K562 (cell line): ENCODE data around the gene COQ8B. TPM values are rescaled to one million over a fixed set of nuclear protein-coding genes. Genes with fewer than 3 reads are reported as not detected.

Source experiments
- ARID3A ChIP-seq: IDR thresholded peaks from 2 replicates; pipeline ENCODE4 v1.6.1; 2012; ENCODE audit warnings: low read depth, low read length, improper control_type of control experiment, borderline replicate concordance
- BDP1 ChIP-seq: IDR thresholded peaks from 3 replicates; pipeline ENCODE4 v1.6.1; 2011; ENCODE audit not compliant: insufficient read length, insufficient read depth
- CREBBP ChIP-seq: IDR thresholded peaks from one replicate; pipeline ENCODE4 v1.6.1; 2012; ENCODE audit warnings: low read depth, mild to moderate bottlenecking, control low read depth, inconsistent platforms, low read length
- DIDO1 ChIP-seq: fragments of 450-650 bp; IDR thresholded peaks from 2 replicates; pipeline ENCODE4 v1.6.1; 2016; ENCODE audit warnings: low read depth, missing biosample characterization, missing genetic modification characterization
- EHMT2 ChIP-seq: fragments of 450-650 bp; IDR thresholded peaks from 2 replicates; pipeline ENCODE4 v1.6.1; 2018; ENCODE audit warnings: antibody characterized with exemption
- FOXJ3 ChIP-seq: sonication (generic); formaldehyde crosslinking; IDR thresholded peaks from 2 replicates; pipeline ENCODE4 v1.4.0; 2020; ENCODE audit warnings: mild to moderate bottlenecking, missing genetic modification reagents
- IRF2 ChIP-seq: sonication (generic); formaldehyde crosslinking; IDR thresholded peaks from 2 replicates; pipeline ENCODE4 v1.8.1; 2022; ENCODE audit warnings: mild to moderate bottlenecking, missing genetic modification reagents
- MAZ ChIP-seq, 2 experiments: fragments of 450-650 bp in 1 of 2; sonication (generic) in 1 of 2; formaldehyde crosslinking; IDR thresholded peaks in 1 of 2; conservative IDR thresholded peaks in 1 of 2; 2 replicates each; pipeline versions ENCODE4 v1.4.0 to v1.5.0; 2020; ENCODE audit warnings: mild to moderate bottlenecking in 1 of 2, missing genetic modification reagents in 1 of 2
- MYBL2 ChIP-seq, 2 experiments: fragments of 450-650 bp in 1 of 2; sonication (generic) in 1 of 2; formaldehyde crosslinking in 1 of 2; IDR thresholded peaks; 2 replicates each; pipeline versions ENCODE4 v1.6.1 to v1.8.1; 2017 to 2022; ENCODE audit warnings: borderline replicate concordance in 1 of 2, inconsistent platforms in 1 of 2, low read depth in 1 of 2, mild to moderate bottlenecking in 1 of 2, missing genetic modification reagents in 1 of 2, moderate library complexity in 1 of 2
- NCOA6 ChIP-seq: fragments of 450-650 bp; IDR thresholded peaks from 2 replicates; pipeline ENCODE4 v1.6.1; 2017; ENCODE audit warnings: mild to moderate bottlenecking
- RBM25 ChIP-seq: fragments of 200-400 bp; formaldehyde crosslinking; IDR thresholded peaks from 2 replicates; pipeline ENCODE4 v1.6.1; 2018; ENCODE audit warnings: low read length, low read depth, moderate library complexity; ENCODE audit not compliant: severe bottlenecking
- SMAD4 ChIP-seq: fragments of 250-450 bp; sonication (Bioruptor Pico); conservative IDR thresholded peaks from 2 replicates; pipeline ENCODE4 v1.8.0; 2021; ENCODE audit warnings: inconsistent platforms, mild to moderate bottlenecking, moderate library complexity
- SRSF7 ChIP-seq: fragments of 200-400 bp; formaldehyde crosslinking; optimal IDR thresholded peaks from 2 replicates; pipeline ENCODE3; 2017; ENCODE audit warnings: mild to moderate bottlenecking, low read depth, low read length
- STAT5A ChIP-seq: IDR thresholded peaks from 2 replicates; pipeline ENCODE4 v1.6.1; 2012; ENCODE audit warnings: low read length, inconsistent platforms, borderline replicate concordance
- TAF7 ChIP-seq: fragments of 450-650 bp; IDR thresholded peaks from 2 replicates; pipeline ENCODE4 v1.6.1; 2016; ENCODE audit warnings: missing genetic modification characterization, missing compliant biosample characterization
- TFE3 ChIP-seq: fragments of 450-650 bp; formaldehyde crosslinking; IDR thresholded peaks from 2 replicates; pipeline ENCODE4 v1.4.0; 2020; ENCODE audit warnings: mild to moderate bottlenecking, mixed read lengths
- ZEB2 ChIP-seq: fragments of 450-650 bp; IDR thresholded peaks from 2 replicates; pipeline ENCODE4 v1.6.1; 2016
- ZFX ChIP-seq: sonication (generic); formaldehyde crosslinking; IDR thresholded peaks from 2 replicates; pipeline ENCODE4 v1.8.0; 2022; ENCODE audit warnings: mild to moderate bottlenecking, missing genetic modification reagents, moderate library complexity
- ZNF133 ChIP-seq: fragments of 250-450 bp; sonication (Bioruptor Pico); IDR thresholded peaks from 2 replicates; pipeline ENCODE4 v1.4.0; 2020; ENCODE audit warnings: mild to moderate bottlenecking
- ZNF232 ChIP-seq: sonication (generic); formaldehyde crosslinking; IDR thresholded peaks from 2 replicates; pipeline ENCODE4 v1.8.0; 2022; ENCODE audit warnings: mild to moderate bottlenecking, missing genetic modification reagents
- ZNF253 ChIP-seq: fragments of 250-450 bp; sonication (Bioruptor Pico); conservative IDR thresholded peaks from 2 replicates; pipeline ENCODE4 v1.6.1; 2021; ENCODE audit warnings: mild to moderate bottlenecking
- ZNF354B ChIP-seq: fragments of 250-450 bp; sonication (Bioruptor Pico); IDR thresholded peaks from 2 replicates; pipeline ENCODE4 v1.4.0; 2020
- ZNF444 ChIP-seq: fragments of 250-450 bp; sonication (Bioruptor Pico); IDR thresholded peaks from 2 replicates; pipeline ENCODE4 v1.4.0; 2020; ENCODE audit warnings: mild to moderate bottlenecking, moderate library complexity
- ZNF561 ChIP-seq: fragments of 450-650 bp; formaldehyde crosslinking; conservative IDR thresholded peaks from 2 replicates; pipeline ENCODE4 v1.4.0; 2020; ENCODE audit warnings: mild to moderate bottlenecking, moderate library complexity
- ZNF644 ChIP-seq: fragments of 200-800 bp; sonication (Bioruptor generic); IDR thresholded peaks from 2 replicates; pipeline ENCODE4 v1.6.1; 2016; ENCODE audit warnings: low read depth, missing genetic modification characterization, missing compliant biosample characterization
- ZNF717 ChIP-seq: fragments of 250-450 bp; sonication (Bioruptor Pico); IDR thresholded peaks from 2 replicates; pipeline ENCODE4 v1.5.0; 2021
- ZNF79 ChIP-seq: fragments of 250-450 bp; sonication (Bioruptor Pico); IDR thresholded peaks from 2 replicates; pipeline ENCODE4 v1.4.0; 2020; ENCODE audit warnings: low read depth, mild to moderate bottlenecking, moderate library complexity
- ZSCAN32 ChIP-seq: fragments of 450-650 bp; formaldehyde crosslinking; IDR thresholded peaks from 2 replicates; pipeline ENCODE4 v1.4.0; 2020; ENCODE audit warnings: mild to moderate bottlenecking, moderate library complexity
- polyA plus RNA-seq, 8 experiments: library from polyadenylated mRNA; depleted of rRNA in 4 of 8; stranded (reverse) in 5 of 8; unstranded in 3 of 8; fragments of >200 nt; fragmentation: Nextera tagmentation in 2 of 8; fragmentation: Illumina TruSeq in 1 of 8; extraction: Ambion mirVana in 2 of 8; extraction: Trizol in 1 of 8; gene quantifications; 2 replicates each; pipeline versions ENCODE4 v1.2.1 to v1.2.3, GENCODE V29; 2011 to 2014; ENCODE audit warnings: inconsistent platforms in 1 of 8, missing spikeins in 1 of 8
- total RNA-seq, 7 experiments: library from RNA; depleted of rRNA in 6 of 7; stranded (reverse); fragments of >200 nt in 6 of 7; fragmentation: Illumina TruSeq in 2 of 7; extraction: Trizol in 2 of 7; gene quantifications; 2 replicates each; pipeline versions ENCODE4 v1.2.1 to v1.2.3, GENCODE V29; 2011 to 2021; ENCODE audit warnings: low replicate concordance in 1 of 7

The COQ8B gene
- total and polyA plus RNA-seq, 9 of the 15 experiments (the other 6 are each of a cell fraction or from before 2014, with no cell fraction given), result 0.41 to 32.3 (median 12.9) TPM

- TF ChIP-seq ZFX, result peak; percentile 72
- no peak for TF ChIP-seq ZNF444 (CRISPR knock-in tag)
- no peak for TF ChIP-seq ZSCAN32 (CRISPR knock-in tag)
- no peak for TF ChIP-seq STAT5A
- TF ChIP-seq ZNF133 (CRISPR knock-in tag), result no peak
- TF ChIP-seq TAF7, result no peak
- TF ChIP-seq SRSF7, result no peak
- no peak for TF ChIP-seq CREBBP
- peak; percentile 81 for TF ChIP-seq ZEB2
- TF ChIP-seq ZNF561 (CRISPR knock-in tag), result no peak
- TF ChIP-seq RBM25, result no peak
- TF ChIP-seq EHMT2, result no peak
- no peak for TF ChIP-seq FOXJ3 (CRISPR knock-in tag)
- no peak for TF ChIP-seq MYBL2 (IDR thresholded peaks at IDR 0.05; ENCODE audit: low read depth)
- no peak for TF ChIP-seq MYBL2 (CRISPR knock-in tag; IDR thresholded peaks at IDR 0.05; ENCODE audit: borderline replicate concordance)
- TF ChIP-seq ZNF253 (CRISPR knock-in tag), result no peak
- peak; percentile 84 for TF ChIP-seq SMAD4 (CRISPR knock-in tag)
- TF ChIP-seq IRF2, result no peak
- no peak for TF ChIP-seq ARID3A
- peak; percentile 96 to 99 for TF ChIP-seq MAZ (CRISPR knock-in tag; conservative IDR thresholded peaks at IDR 0.05 in 1 of 2, IDR thresholded peaks at IDR 0.05 in 1 of 2)
- no peak for TF ChIP-seq TFE3 (CRISPR knock-in tag)
- TF ChIP-seq ZNF79, result no peak
- TF ChIP-seq BDP1, result no peak
- TF ChIP-seq ZNF354B (CRISPR knock-in tag), result no peak
- no peak for TF ChIP-seq ZNF232 (CRISPR knock-in tag)
- 0 out of 2 replicates have a peak, but pooled peaks have one; percentile 44 for TF ChIP-seq DIDO1 (tag)
- no peak for TF ChIP-seq ZNF644 (tag)
- TF ChIP-seq ZNF717, result no peak
- no peak for TF ChIP-seq NCOA6
Observed at GRCh38 chr19:40716482-40717324, at the start of gene COQ8B, which contains the start of gene ITPKC (continued).
